GM12878 (cell line): ENCODE data around the gene IGFALS. TPM values are rescaled to one million over a fixed set of nuclear protein-coding genes. Genes with fewer than 3 reads are reported as not detected.

Experiments
- CREM ChIP-seq: IDR thresholded peaks from 2 replicates; pipeline ENCODE4 v1.6.1; 2014; ENCODE audit warnings: antibody characterized with exemption, low read depth
- EED ChIP-seq: sonication (generic); IDR thresholded peaks from 2 replicates; pipeline ENCODE4 v1.6.1; 2016; ENCODE audit warnings: antibody characterized with exemption, low read depth
- EGR1 ChIP-seq, 2 experiments: IDR thresholded peaks; 1 replicate in 1 of 2; 2 replicates in 1 of 2; pipeline ENCODE4 v1.6.1; 2011 to 2012; ENCODE audit warnings: low read depth in 2 of 2, low read length in 2 of 2, borderline replicate concordance in 1 of 2, mild to moderate bottlenecking in 1 of 2, moderate library complexity in 1 of 2
- NFXL1 ChIP-seq: fragments of 450-650 bp; IDR thresholded peaks from 2 replicates; pipeline ENCODE4 v1.6.1; 2017; ENCODE audit warnings: antibody characterized with exemption, mild to moderate bottlenecking, borderline replicate concordance
- NR2C1 ChIP-seq: fragments of 450-650 bp; IDR thresholded peaks from 2 replicates; pipeline ENCODE4 v1.6.1; 2017; ENCODE audit warnings: antibody characterized with exemption, mild to moderate bottlenecking, moderate library complexity
- NR2F1 ChIP-seq: fragments of 450-650 bp; conservative IDR thresholded peaks from 2 replicates; pipeline ENCODE4 v1.6.1; 2017; ENCODE audit warnings: mild to moderate bottlenecking
- RCOR1 ChIP-seq: conservative IDR thresholded peaks from 2 replicates; pipeline ENCODE4 v1.6.1; 2012; ENCODE audit warnings: low read depth, low read length, improper control_type of control experiment
- SIN3A ChIP-seq: IDR thresholded peaks from 2 replicates; pipeline ENCODE4 v1.6.1; 2012; ENCODE audit warnings: low read depth, low read length, improper control_type of control experiment
- TARDBP ChIP-seq: IDR thresholded peaks from 2 replicates; pipeline ENCODE4 v1.6.1; 2016; ENCODE audit warnings: borderline replicate concordance
- ZNF24 ChIP-seq: fragments of 450-650 bp; IDR thresholded peaks from 2 replicates; pipeline ENCODE4 v1.6.1; 2017; ENCODE audit warnings: antibody characterized with exemption, mild to moderate bottlenecking
- polyA plus RNA-seq, 11 experiments: library from polyadenylated mRNA; depleted of rRNA in 4 of 11; unstranded in 6 of 11; stranded (reverse) in 5 of 11; fragments of >200 nt; fragmentation: Nextera tagmentation in 4 of 11; fragmentation: Illumina TruSeq in 1 of 11; extraction: Ambion mirVana in 4 of 11; extraction: Trizol in 1 of 11; gene quantifications; 1 replicate in 1 of 11; 2 replicates in 10 of 11; pipeline versions ENCODE4 v1.2.1 to v1.2.3, GENCODE V29; 2011 to 2016; ENCODE audit warnings: inconsistent platforms in 2 of 11, missing spikeins in 2 of 11, low read depth in 1 of 11
- total RNA-seq, 4 experiments: library from RNA; depleted of rRNA in 3 of 4; stranded (reverse); fragments of >200 nt in 3 of 4; fragmentation: Illumina TruSeq in 1 of 4; extraction: Trizol in 1 of 4; gene quantifications; 2 replicates each; pipeline versions ENCODE4 v1.2.1 to v1.2.3, GENCODE V29; 2013 to 2021
- TF ChIP-seq, protein P1 (sequence below): fragments of 450-650 bp; IDR thresholded peaks from 2 replicates; pipeline ENCODE4 v1.6.1; 2017; ENCODE audit warnings: mild to moderate bottlenecking, moderate library complexity
- TF ChIP-seq, protein P2 (sequence below): IDR thresholded peaks from 2 replicates; pipeline ENCODE4 v1.6.1; 2012; ENCODE audit warnings: improper control_type of control experiment, low read depth, low read length; ENCODE audit not compliant: insufficient replicate concordance
- TF ChIP-seq, protein P3 (sequence below): fragments of 450-650 bp; IDR thresholded peaks from 2 replicates; pipeline ENCODE4 v1.6.1; 2018; ENCODE audit warnings: mild to moderate bottlenecking, low read depth, moderate library complexity; ENCODE audit not compliant: partially characterized antibody
- TF ChIP-seq, protein P4 (sequence below): fragments of 450-650 bp; IDR thresholded peaks from 2 replicates; pipeline ENCODE4 v1.6.1; 2017; ENCODE audit warnings: low read depth, mild to moderate bottlenecking, moderate library complexity

The IGFALS gene
- total and polyA plus RNA-seq, 10 of the 15 experiments (the other 5 are each of a cell fraction or from before 2014, with no cell fraction given), result 0.04 to 0.11 TPM; not detected in 8

DNA sequence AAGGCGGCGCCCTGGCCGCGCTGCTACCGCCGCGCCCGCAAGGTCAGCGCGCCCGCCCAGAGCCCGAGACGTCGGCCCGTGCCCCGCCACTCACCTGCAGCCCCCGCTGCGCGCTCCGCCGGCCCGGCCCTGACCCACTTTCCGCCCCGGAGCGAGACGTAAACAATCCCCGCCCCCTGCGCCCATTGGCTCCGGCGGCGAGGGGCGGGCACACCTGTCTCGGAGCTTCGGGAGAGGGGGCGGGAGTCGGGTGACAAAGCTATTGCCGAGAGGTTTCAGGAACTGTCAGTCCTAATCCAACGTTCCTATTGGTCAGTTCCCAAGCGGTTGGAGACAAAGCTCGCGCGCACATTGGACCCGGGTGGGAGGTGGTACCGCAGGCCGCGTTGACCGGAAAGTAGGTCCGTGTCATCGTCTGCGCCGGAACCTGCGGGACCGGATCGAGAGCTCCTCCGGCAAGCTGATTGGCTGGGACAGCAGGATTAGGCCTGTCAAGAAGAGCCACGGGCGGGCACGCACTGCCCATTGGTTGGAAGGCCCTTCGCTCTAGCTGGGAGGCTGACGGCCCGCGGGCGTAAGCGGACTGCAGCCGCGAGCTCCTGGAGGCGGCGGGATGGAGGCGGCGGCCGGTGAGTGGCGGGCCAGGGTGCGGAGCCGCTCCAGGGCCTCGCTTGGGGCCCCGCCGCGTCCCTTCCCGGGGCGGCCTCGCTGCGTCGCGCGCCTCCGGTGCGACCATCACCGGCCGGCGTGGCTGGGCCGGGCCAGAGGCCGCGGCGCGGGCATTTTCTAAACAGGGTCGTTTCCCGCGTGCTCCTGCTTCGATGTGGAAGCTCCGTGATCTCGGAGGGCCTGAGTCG is 10.9 kb downstream of the IGFALS start, which contains the start of the genes NUBP2 and SPSB3 (continued):
- TF ChIP-seq, protein P1, sequence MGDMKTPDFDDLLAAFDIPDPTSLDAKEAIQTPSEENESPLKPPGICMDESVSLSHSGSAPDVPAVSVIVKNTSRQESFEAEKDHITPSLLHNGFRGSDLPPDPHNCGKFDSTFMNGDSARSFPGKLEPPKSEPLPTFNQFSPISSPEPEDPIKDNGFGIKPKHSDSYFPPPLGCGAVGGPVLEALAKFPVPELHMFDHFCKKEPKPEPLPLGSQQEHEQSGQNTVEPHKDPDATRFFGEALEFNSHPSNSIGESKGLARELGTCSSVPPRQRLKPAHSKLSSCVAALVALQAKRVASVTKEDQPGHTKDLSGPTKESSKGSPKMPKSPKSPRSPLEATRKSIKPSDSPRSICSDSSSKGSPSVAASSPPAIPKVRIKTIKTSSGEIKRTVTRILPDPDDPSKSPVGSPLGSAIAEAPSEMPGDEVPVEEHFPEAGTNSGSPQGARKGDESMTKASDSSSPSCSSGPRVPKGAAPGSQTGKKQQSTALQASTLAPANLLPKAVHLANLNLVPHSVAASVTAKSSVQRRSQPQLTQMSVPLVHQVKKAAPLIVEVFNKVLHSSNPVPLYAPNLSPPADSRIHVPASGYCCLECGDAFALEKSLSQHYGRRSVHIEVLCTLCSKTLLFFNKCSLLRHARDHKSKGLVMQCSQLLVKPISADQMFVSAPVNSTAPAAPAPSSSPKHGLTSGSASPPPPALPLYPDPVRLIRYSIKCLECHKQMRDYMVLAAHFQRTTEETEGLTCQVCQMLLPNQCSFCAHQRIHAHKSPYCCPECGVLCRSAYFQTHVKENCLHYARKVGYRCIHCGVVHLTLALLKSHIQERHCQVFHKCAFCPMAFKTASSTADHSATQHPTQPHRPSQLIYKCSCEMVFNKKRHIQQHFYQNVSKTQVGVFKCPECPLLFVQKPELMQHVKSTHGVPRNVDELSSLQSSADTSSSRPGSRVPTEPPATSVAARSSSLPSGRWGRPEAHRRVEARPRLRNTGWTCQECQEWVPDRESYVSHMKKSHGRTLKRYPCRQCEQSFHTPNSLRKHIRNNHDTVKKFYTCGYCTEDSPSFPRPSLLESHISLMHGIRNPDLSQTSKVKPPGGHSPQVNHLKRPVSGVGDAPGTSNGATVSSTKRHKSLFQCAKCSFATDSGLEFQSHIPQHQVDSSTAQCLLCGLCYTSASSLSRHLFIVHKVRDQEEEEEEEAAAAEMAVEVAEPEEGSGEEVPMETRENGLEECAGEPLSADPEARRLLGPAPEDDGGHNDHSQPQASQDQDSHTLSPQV, result peak; percentile 51; the same call in 1 of the 2 replicates
- TF ChIP-seq TARDBP, result no peak
- 0 out of 2 replicates have a peak, but pooled peaks have one; percentile 35 for TF ChIP-seq NFXL1
- TF ChIP-seq EED, result no peak
- TF ChIP-seq CREM, result peak; percentile 99
- TF ChIP-seq RCOR1, result no peak
- peak in 1 of 2 experiments; percentile 32; a peak in 1 of 3 replicates for TF ChIP-seq EGR1 (IDR thresholded peaks at IDR 0.05; ENCODE audit: borderline replicate concordance in 1 of 2, low read depth in 2 of 2, low read length in 2 of 2)
- TF ChIP-seq, protein P2, sequence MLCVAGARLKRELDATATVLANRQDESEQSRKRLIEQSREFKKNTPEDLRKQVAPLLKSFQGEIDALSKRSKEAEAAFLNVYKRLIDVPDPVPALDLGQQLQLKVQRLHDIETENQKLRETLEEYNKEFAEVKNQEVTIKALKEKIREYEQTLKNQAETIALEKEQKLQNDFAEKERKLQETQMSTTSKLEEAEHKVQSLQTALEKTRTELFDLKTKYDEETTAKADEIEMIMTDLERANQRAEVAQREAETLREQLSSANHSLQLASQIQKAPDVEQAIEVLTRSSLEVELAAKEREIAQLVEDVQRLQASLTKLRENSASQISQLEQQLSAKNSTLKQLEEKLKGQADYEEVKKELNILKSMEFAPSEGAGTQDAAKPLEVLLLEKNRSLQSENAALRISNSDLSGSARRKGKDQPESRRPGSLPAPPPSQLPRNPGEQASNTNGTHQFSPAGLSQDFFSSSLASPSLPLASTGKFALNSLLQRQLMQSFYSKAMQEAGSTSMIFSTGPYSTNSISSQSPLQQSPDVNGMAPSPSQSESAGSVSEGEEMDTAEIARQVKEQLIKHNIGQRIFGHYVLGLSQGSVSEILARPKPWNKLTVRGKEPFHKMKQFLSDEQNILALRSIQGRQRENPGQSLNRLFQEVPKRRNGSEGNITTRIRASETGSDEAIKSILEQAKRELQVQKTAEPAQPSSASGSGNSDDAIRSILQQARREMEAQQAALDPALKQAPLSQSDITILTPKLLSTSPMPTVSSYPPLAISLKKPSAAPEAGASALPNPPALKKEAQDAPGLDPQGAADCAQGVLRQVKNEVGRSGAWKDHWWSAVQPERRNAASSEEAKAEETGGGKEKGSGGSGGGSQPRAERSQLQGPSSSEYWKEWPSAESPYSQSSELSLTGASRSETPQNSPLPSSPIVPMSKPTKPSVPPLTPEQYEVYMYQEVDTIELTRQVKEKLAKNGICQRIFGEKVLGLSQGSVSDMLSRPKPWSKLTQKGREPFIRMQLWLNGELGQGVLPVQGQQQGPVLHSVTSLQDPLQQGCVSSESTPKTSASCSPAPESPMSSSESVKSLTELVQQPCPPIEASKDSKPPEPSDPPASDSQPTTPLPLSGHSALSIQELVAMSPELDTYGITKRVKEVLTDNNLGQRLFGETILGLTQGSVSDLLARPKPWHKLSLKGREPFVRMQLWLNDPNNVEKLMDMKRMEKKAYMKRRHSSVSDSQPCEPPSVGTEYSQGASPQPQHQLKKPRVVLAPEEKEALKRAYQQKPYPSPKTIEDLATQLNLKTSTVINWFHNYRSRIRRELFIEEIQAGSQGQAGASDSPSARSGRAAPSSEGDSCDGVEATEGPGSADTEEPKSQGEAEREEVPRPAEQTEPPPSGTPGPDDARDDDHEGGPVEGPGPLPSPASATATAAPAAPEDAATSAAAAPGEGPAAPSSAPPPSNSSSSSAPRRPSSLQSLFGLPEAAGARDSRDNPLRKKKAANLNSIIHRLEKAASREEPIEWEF, result no peak
- TF ChIP-seq, protein P3, sequence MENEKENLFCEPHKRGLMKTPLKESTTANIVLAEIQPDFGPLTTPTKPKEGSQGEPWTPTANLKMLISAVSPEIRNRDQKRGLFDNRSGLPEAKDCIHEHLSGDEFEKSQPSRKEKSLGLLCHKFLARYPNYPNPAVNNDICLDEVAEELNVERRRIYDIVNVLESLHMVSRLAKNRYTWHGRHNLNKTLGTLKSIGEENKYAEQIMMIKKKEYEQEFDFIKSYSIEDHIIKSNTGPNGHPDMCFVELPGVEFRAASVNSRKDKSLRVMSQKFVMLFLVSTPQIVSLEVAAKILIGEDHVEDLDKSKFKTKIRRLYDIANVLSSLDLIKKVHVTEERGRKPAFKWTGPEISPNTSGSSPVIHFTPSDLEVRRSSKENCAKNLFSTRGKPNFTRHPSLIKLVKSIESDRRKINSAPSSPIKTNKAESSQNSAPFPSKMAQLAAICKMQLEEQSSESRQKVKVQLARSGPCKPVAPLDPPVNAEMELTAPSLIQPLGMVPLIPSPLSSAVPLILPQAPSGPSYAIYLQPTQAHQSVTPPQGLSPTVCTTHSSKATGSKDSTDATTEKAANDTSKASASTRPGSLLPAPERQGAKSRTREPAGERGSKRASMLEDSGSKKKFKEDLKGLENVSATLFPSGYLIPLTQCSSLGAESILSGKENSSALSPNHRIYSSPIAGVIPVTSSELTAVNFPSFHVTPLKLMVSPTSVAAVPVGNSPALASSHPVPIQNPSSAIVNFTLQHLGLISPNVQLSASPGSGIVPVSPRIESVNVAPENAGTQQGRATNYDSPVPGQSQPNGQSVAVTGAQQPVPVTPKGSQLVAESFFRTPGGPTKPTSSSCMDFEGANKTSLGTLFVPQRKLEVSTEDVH, result peak; percentile 81
- TF ChIP-seq NR2C1, result peak; percentile 29; the same call in 1 of the 2 replicates
- TF ChIP-seq SIN3A, result no peak; the same call in 1 of the 2 replicates
- peak; percentile 59 for TF ChIP-seq NR2F1
- TF ChIP-seq ZNF24, result no peak
- TF ChIP-seq, protein P4, sequence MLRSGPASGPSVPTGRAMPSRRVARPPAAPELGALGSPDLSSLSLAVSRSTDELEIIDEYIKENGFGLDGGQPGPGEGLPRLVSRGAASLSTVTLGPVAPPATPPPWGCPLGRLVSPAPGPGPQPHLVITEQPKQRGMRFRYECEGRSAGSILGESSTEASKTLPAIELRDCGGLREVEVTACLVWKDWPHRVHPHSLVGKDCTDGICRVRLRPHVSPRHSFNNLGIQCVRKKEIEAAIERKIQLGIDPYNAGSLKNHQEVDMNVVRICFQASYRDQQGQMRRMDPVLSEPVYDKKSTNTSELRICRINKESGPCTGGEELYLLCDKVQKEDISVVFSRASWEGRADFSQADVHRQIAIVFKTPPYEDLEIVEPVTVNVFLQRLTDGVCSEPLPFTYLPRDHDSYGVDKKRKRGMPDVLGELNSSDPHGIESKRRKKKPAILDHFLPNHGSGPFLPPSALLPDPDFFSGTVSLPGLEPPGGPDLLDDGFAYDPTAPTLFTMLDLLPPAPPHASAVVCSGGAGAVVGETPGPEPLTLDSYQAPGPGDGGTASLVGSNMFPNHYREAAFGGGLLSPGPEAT, result peak; percentile 41; the same call in 1 of the 2 replicates
